HG02798 (cell line): ENCODE measurements around the gene C1orf232.

Experiments used
- ATAC-seq: cut with Tn5 transposase; IDR thresholded peaks from one replicate; pipeline ENCODE4 v1.9.1; 2021; ENCODE audit warnings: mild to moderate bottlenecking; ENCODE audit not compliant: unreplicated experiment, poor library complexity

C1orf232 gene

DNA sequence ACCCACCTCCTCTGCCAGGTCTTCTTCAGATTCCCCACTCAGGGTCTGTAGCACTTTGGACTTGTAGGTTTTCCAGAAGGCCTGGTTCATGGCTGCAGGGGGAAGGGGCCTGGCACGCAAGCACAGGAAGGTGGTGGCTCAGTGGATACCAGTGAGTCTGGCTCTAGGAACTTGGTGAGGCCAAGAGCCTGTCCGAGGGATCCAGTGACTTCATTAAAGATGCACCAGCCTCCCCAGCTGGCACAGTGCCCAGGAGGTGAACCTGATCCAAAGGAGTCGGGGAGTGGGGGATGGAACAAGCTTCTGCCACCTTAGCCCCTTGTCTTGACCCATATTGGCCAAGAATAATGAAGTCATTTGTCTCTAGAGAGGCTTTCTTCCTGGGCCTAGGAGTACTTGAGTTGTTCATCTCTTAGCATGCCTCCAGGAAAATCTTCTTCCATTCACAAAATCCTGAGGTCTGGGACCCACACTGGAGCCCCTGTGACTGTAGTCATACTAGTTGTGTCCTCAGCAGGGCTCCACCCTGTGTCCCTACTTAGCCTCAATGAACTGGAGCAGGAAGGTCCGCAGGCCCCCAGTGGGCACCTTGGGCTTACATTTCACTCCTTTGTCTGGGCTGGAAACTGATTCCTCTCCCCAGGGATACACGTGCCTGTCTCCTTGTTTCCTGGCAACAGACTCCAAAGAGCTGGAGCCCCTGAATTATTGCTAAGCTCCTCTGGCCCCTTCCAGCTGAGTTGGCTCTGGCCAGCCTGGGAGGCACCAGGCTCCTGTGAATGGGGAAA is at the start of gene C1orf232:
Gene C1orf232 (minus strand): TSS at position 554 of the 788 bp plus-strand sequence. CDS start 464 bp downstream, at position 90.
- no peak for ATAC-seq

DNA sequence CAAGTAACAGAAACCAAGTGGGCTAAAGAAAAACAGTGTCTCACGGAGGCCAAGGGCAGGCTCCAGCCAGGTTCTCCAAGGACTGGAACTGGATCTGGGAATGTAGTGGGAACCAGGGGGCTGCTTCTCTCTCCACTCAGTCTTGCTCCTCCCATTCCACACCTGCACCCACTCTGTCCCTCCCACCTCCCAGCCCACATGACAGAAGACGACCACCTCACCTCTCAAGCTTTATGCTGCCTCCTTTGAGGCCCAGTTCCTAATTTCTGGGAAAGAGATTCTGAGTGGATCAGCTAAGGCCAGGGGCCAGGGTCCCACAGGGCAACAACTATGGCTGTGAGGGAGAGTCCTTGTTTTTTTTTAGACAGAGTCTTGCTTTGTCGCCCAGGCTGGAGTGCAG is 46.5 kb upstream of the C1orf232 start:
- ATAC-seq, result no peak

DNA sequence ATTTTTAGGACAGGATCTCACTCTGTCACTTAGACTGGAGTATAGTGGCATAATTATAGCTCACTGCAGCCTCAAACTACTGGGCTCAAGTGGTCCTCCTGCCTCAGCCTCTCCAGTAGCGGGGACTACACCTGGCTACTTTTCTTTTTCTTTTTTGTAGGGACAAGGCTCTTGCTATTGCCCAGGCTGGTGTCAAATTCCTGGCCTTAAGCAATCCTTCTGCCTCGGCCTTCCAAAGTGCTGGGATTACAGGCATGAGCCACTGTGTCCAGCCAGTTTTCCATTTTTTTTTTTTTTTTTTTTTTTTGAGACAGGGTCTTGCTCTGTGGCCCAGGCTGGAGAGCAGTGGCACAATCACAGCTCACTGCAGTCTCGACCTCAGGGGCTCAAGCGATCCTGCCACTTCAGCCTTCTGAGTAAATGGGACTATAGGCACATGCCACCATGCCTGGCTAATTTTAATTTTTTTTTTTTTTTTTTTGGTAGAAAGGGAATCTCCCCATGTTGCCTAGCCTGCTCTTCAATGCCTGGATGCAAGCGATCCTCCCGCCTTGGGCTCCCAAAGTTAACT is 44.7 kb upstream of the C1orf232 start:
- ATAC-seq, result no peak

DNA sequence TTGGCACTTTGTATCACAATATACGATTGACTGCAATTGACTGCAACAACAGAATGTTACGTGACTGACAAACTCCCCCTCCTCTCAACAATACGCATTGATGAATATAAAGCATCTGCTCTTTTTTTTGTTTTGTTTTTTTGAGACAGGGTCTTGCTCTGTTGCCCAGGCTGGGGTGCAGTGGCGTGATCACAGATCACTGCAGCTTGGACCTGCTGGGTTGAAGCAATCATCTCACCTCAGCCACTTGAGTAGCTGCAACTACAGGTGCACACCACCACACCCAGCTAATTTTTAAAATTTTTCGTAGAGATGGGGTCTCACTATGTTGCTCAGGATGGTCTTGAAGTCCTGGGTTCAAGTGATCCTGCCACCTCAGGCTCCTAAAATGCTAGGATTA is 44.0 kb upstream of the C1orf232 start:
- no peak for ATAC-seq

DNA sequence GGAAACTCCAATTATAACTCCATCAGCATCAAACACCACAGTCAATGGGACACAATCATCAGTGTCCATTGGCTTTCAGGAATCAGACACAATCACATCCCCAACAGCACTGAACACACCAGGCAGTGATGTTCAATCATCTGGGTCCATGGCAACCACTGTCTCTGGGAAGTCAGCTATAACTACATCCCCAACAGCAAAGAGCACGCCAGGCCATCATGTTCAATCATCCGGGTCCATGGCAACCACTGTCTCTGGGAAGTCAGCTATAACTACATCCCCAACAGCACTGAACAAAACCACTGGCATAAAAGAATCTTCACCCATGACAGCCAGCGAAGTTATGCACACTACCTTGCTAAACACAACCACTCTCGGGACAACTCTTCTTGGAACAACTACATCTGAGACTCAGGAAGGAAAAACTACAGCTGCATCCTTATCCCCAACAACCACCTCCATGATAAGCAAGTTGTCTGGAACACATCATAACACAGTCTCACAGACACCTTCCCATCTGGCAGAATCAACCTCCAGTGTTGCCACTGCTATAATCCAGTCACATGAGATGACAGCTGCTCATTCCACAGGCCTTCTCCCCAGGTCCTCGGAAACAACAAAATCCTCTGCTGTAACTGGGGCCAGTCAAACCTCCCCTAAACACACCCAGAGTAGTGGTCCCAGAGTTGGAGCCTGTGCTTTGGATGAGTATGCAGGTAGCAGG is 41.5 kb upstream of the C1orf232 start:
- no peak for ATAC-seq

DNA sequence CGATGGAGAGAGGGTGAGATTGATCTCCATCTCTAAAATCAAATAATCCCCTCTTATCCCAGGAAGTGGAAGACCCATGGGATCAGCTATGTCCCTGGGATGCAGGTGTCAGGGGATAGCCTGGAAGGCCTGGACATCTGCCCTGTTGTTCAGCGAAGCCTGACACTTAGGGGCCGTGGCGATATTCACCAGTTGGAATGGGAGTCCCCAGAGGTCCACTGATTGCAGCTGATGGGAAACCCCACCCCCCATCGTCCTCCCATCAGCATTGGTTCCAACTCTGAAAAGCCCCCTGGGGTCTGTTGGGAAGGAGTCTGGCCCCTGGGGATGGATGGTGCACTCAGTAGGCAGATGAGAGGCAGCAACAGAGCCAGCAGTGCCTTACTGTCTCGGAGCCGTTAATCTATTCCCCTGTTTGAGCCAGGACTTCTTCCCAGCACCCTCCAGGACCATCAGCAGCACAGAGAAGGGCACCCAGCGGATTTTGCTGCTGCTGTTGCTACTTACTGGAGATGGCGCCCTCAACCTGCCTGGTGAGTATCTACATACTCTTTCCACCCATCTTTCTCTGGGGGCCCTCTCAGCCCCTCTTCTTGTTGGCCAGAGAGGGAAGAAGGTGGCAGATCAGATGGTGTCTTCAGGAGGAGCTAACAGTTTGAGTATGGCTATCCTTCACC is 35.0 kb upstream of the C1orf232 start:
- ATAC-seq, result no peak

DNA sequence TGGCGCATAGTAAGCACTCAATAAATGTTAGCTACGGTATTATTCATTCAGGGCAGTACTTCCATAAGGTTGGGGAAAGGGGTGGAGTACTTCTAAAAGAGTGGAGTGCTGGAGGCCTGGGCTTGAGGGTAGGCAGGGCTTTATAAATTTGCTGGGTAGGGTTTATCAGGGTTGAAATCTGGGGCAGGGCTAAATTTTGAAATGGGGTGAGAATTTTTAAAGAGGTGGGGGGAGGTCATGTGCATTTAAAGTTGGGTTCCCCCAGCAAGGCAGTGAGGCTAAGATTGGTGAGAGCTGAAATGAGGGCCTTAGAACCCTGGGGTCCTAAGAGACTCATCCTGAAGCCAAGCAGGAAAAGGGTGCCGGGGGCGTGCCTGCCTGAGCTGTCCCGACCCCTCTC is 31.6 kb upstream of the C1orf232 start:
- no peak for ATAC-seq

DNA sequence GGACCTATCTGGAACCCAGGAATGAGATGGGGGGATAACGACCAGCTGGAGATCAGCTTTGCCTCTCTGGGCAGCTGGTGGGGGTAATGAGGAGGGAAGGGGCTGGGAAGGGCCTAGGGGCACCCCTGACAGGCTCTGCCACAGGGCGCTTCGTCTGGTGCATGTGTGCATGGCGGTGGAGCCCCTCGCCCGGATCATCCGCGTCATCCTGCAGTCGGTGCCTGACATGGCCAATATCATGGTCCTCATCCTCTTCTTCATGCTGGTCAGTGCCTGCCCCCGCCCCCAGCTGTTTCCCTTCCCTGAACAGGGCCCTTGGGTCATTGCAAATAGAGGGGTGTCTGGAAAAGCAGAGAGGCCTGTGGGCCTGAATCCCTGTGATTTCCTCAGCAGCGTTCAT is 29.1 kb upstream of the C1orf232 start:
- ATAC-seq, result no peak

DNA sequence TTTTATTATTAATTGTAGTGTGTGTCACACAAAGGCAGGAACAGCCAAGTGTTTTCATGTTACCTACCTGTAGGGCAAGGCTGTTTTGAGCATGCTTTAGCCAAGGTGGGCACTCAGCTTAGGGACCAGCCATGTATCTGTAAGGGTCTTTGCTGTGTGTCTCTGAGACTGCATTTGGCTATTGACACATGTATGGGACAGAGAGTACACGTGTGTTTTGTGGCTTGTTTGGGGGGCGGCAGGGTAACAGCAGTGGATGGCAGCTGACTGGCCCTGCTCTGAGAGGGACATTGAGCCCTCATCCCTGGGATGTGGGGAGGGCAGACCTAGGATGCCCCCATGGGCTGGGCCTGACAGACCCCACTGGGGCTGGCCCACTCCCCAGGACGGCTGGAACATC is 28.5 kb upstream of the C1orf232 start:
- no peak for ATAC-seq

DNA sequence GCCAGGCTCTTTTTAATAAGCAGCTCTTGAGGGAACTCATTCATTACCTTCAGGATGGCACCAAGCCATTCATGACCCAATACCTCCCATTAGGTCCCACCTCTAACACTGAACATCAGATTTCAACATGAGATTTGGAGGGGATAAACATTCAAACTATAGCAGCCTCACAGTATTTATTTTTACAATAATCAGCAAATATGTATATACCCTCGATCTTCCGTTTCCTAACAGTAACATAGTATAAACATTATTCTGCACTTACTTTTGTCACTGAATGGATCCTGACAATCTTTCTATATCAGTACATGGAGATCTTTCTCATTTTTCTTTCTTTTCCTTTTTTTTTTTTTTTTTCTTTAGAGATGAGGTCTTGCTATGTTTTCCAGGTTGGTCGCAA is 27.0 kb upstream of the C1orf232 start:
- no peak for ATAC-seq

DNA sequence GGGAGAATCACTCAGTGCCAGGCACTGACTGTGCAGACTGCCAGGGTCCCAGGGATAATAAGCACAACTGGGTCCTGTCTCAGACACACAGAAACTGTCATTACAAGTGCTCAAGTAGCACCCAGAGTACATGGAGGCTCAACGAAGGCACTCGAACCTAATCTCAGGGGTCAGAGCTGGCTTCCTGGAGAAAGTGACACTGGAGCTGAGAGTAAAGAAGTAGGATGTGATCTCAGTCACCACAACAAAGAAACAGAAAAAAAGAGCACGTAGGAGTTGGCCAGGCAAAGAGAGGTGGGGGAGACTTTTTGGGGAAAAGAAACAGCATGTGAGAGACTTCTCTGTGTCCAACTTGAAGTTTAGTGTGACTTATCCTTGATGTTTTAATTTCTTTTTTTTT is 23.0 kb upstream of the C1orf232 start:
- no peak for ATAC-seq

DNA sequence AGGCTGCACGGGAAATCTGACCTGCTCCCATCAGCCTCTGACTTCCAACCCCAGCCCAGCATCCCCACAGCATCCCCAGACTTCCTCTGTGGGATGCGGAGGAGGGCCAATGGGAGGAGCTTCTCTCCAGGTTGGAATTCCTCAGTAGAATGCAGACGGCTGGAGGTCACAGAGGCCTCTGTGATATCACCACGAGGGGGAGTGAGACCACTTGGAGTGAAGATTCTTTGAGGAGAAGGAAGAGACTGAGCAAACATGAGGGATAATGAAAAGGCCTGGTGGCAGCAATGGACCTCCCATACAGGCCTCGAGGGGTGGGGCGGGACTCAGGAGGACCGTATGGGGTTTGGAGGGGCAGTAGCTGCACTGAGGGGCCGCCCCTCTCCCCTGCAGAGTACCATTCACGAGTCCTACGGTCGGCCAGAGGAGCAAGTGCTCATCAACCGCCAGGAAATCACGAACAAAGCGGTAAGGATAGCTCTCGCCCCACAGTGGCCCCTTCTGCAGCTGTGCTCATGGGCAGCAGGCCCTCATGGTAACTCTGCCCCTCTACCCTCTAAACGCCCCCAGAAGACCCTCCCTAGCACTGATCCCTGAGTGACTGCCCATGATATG is 21.7 kb upstream of the C1orf232 start, which contains the start of gene CATSPER4:
Gene CATSPER4 (plus strand): TSS at position 230 of the 615 bp plus-strand sequence. CDS start 26 bp downstream, at position 256.
- ATAC-seq, result no peak

DNA sequence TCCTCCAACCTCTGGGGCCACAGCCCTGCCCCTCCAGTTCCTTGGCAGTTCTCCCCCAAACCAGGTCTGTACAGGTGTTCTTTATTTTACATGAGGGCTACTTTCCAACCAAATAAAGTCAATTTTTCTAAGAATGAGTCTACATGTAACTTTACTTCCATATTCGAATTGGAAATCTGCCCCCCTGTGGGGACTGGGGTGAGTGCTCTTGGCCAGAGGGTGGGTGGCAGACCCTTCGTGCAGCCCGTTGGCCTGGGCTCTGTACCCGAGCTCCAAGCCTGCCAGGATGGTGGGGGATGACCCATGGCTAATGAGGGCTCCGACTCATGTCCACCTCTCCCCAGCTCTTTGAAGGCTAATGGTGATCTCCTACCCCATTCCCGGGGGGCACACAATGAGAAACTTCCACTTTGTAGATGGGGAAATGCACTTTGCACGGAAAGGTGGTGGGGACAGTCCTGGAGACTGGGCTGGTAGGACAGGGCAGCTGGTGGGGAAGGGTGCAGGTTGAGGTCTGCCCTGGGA is 21.1 kb upstream of the C1orf232 start:
- ATAC-seq, result no peak

DNA sequence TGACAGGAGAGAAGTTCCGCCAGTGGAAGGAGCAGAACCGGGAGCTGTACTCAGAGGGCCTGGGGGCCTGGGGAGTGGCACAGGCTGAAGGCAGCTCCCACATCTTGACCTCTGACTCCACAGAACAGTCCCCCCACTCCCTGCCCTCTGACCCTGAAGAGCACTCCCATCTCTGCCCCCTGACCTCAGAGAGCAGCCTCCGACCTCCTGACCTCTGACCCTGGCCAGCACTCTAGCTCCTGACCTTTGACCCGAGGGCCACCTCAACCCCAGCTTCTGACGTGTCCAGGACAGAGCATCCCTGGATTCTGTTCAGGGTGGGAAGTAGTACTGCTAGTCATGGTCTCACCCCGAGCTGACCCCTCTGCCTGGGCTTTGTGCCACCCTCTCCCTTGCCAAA is 20.6 kb upstream of the C1orf232 start:
- ATAC-seq, result no peak

DNA sequence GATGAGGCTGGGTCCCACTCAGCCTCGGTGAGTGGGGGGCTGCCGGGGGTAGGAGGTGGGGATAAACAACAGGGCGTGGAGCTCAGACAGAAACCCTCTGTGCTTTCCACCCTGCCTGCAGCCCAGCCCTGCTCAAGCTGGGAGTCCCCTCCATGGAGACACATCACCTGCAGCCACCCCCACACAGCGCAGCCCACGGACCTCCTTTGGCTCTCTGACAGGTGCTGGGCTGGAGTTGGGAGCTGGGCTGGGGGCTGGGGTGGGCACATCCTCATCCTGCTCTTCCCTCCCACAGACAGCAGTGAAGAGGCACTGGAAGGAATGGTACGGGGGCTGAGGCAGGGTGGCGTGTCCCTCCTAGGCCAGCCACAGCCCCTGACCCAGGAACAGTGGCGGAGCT is 19.7 kb upstream of the C1orf232 start:
- no peak for ATAC-seq

DNA sequence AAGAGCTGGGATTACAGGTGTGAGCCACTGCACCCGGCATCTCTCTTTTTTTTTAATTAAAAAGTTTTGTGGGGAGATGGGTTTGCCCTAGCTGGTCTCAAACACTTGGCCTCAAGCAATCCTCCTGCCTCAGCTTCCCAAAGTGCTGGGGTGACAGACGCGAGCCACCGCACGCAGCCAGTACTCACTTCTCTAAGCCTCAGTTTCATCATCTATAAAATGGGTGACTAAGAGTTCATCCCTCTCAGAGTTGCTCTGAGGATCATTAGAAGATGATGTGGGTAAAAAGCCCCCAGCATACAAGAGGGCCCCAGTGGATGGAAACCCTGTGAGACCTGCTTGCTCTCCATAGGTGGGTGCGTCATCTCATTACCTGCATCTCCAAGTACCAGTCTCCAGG is 19.1 kb upstream of the C1orf232 start:
- no peak for ATAC-seq

DNA sequence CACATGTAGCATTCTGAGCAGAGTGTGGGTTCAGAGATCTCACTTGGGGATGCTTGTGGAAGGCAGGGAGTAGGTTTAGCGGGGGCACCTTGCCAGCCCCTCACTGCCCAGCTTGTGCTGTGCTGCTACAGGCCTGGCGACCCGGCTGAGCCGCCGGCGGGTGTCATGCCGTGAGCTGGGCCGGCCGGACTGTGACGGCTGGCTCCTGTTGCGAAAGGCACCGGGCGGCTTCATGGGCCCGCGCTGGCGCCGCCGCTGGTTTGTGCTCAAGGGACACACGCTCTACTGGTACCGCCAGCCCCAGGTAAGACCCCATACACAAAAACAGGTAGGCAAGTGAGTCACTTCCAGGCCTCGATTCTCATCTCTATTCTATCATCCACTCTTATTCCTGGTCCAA is 16.1 kb upstream of the C1orf232 start:
- ATAC-seq, result no peak

DNA sequence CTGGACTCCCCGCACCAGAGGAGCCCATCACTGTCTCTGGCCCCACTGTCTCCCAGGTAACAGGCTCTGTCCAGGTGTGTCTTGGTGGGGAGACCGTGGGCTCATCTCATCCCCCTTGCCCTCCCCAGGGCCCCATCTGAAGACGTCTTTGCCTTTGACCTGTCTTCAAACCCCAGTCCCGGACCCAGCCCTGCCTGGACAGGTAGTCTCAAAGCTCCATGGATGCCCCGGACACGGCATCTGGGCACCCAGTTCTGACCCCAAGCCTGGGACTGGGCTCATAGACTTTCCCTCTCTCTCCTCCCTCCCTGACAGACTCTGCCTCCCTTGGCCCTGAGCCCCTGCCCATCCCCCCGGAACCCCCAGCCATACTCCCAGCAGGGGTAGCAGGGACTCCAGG is 15.3 kb upstream of the C1orf232 start:
- no peak for ATAC-seq

DNA sequence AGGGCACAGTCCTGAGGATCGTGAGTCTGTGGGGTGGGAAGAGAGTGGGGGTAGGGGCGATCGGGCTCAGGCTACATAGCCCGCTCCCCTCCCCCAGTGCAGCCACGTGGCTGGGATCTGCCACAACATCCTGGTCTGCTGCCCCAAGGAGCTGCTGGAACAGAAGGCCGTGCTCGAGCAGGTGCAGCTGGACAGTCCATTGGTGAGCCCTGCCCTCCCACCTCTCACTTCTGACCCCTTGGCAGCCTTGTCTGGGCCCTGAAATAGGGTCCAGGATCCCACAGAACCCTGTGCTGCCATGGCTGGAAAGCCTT is 13.6 kb upstream of the C1orf232 start:
- ATAC-seq, result no peak

DNA sequence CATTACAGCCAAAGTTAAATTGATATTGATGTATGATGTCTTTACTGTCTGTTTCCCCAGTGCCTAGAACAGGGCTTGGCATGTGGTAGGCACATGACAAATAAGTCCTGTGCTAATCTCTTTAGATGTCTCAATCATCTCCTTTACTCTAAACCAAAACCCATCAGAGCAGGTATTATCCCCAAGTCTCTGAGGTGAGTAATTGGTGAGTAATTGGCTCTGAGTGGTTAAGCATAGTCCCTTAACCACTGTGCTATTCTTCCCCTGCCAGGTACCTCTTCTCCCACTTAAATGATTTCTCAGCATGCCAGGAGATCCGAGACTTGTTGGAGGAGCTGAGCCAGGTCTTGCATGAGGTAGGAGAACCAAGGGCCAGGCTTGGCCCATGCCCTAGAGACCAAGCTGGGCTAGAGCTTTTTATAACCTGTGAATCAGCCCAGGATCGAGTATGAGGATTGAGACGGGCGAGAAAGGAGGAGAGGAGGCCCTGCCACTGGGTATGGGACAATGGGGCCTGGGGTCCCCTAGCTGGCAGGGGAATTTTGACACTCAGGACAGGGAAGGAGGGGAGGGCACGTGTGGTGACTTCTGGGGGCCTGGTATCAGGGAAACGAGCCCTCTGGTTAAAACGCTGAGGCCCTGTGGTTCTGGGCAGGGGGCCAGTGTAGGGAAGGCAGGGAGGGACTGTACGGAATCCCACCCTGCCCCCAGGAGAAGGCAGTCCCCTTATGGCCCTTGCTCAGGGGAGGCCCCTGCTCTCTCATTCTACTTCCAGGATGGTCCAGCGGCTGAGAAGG is 13.0 kb upstream of the C1orf232 start:
- no peak for ATAC-seq
